GM10266 (cell line): ENCODE data around the gene TIGD3.

ENCODE experiments used
- DNase-seq: peaks from one replicate; pipeline ENCODE4 v3.0.0; 2012; ENCODE audit errors: extremely low spot score
- TF ChIP-seq, protein P1 (sequence below): IDR thresholded peaks from 2 replicates; pipeline ENCODE4 v1.5.1; 2012; ENCODE audit warnings: mild to moderate bottlenecking, low read depth; ENCODE audit not compliant: control insufficient read depth, insufficient read depth; ENCODE audit errors: missing control alignments

TIGD3 gene, protein sequence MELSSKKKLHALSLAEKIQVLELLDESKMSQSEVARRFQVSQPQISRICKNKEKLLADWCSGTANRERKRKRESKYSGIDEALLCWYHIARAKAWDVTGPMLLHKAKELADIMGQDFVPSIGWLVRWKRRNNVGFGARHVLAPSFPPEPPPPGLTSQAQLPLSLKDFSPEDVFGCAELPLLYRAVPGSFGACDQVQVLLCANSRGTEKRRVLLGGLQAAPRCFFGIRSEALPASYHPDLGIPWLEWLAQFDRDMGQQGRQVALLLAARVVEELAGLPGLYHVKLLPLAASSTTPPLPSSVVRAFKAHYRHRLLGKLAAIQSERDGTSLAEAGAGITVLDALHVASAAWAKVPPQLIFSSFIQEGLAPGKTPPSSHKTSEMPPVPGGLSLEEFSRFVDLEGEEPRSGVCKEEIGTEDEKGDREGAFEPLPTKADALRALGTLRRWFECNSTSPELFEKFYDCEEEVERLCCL

GRCh38 chr11:65354265-65355012, at the start of gene TIGD3:
Gene TIGD3 (plus strand): TSS chr11:65354751. CDS start chr11:65355809, 1,058 bp downstream.
- DNase-seq, result peak; percentile 99
- TF ChIP-seq, protein P1, sequence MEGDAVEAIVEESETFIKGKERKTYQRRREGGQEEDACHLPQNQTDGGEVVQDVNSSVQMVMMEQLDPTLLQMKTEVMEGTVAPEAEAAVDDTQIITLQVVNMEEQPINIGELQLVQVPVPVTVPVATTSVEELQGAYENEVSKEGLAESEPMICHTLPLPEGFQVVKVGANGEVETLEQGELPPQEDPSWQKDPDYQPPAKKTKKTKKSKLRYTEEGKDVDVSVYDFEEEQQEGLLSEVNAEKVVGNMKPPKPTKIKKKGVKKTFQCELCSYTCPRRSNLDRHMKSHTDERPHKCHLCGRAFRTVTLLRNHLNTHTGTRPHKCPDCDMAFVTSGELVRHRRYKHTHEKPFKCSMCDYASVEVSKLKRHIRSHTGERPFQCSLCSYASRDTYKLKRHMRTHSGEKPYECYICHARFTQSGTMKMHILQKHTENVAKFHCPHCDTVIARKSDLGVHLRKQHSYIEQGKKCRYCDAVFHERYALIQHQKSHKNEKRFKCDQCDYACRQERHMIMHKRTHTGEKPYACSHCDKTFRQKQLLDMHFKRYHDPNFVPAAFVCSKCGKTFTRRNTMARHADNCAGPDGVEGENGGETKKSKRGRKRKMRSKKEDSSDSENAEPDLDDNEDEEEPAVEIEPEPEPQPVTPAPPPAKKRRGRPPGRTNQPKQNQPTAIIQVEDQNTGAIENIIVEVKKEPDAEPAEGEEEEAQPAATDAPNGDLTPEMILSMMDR, result no peak

DNA sequence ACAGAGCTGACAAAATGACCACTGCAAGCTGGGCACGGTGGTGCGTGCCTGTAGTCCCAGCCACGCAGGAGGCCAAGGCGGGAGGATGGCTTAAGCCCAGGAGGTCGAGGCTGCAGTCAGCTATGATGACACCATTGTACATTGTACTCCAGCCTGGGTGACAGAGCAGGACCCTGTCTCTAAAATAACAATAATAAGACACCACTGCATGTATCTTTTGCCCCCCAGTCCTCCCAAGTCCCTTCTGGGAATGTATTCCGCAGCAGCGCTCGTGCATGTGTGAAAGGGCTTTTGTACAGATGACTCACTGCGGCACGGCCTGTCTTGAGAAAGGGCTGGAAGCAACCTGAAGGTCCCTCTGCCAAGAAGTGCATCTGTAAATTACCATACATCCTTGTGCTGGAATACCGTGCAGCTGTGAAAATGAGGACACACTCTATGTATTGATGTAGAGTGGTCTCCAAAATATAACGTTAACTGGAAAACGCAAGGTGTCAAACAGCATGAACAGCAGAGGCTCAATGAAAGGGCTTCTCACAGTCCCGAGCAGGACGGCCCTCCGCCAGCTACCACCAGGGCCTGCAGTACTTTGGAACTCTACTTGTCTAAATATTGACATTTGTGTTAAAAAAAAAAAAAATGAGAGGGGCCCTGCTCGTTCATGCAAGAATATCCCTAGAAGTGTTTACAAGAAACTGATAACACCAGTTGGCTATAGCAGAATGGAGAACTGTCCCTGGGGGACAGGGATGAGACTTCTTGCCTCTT, 48.9 kb upstream of the TIGD3 start:
- TF ChIP-seq, protein P1, result no peak
- no peak for DNase-seq

DNA sequence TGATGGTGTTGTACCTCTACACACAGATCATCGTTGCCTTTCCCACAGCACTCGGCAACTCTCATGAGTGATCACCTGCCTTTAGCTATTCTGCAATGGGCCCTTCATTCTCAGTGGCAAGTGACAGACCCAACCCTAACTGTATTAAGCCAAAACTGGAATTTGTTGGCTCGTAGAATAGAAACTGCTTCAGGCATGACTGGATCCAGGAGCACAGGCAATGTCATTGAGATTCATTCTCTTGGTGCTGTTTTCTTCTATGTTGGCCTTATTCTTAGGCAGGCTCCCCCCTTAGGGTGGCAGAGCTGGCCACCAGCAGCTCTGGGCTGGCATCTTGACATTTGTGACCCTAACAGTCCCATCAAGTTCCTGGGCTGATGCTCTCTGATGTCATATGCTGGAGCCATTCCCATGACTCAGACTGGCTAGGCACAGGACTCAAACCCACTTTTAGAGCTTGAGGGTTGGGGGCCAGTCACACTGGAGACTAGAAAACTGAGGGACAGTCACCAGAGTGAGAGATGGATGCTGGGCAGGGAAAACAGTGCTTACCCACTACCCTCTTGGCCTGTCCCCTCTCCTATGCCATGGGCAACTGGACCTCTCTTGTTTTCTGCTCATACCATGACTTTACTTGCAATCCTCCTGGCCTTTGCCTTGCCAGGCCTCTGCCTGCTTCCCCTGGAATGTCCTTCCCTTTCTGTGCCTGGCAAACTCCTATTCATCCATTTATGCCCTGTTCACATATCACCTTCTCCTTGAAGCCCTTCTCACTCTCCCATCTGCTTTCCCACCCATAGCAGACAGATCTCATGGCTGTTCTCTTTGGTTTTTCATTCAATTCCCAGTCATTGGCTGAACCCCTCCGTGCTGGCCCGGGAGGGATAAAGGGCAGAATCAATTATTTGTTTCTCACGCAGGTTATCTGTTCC, 47.0 kb upstream of the TIGD3 start:
- TF ChIP-seq, protein P1, result no peak
- DNase-seq, result no peak

GRCh38 chr11:65308281-65308891, 46.2 kb upstream of the TIGD3 start:
- DNase-seq, result no peak

DNA sequence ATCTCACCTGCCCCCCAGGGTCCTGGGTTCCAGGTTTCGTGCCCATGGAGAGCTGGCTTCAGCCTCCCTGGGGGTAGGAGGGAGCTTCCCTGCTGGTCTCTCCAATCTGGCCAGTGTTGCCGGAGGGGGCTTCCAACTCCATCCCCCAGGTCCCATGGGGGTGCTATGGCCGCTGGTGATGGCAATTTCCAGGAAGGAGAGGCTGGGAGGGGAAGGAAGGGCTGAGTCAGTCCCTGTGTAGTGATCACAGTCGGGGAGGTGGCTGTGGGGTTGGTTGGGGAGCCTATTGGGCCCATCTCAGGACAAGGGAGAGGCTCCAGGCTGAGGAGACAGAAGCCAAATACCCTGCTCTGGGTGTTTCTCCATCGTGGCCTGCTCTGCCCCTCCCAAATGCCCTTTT, 45.5 kb upstream of the TIGD3 start:
- TF ChIP-seq, protein P1, result no peak
- no peak for DNase-seq

More at GRCh38 chr11:65308281-65308891, 46.2 kb upstream of the TIGD3 start:
- TF ChIP-seq, protein P1, result no peak

DNA sequence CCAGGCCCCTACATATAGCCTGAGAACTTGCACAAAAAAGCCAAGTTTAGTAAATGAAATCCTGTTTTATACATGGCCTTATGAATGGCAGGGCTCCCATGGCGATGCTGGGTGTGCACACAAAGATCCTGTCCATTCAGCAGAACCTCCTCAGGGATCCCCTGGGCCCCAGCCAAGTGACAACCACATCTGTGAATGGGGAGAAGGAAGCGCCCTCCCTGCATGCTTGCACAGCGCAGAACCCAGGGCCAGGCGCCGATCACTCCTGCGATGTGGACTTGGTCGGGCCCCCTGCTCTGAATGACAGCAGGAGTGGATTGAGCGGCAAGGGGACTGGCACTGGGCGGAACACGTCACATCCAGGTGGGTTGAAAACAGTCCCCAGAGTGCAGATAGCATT, 44.3 kb upstream of the TIGD3 start:
- DNase-seq, result no peak
- TF ChIP-seq, protein P1, result no peak
